Right hindlimb (tissue), 1 donor: Measurements from ENCODE around the gene ADAMTS6.
"Not testable (repeated sequence)": the region's sequence is repeated elsewhere in the genome, so short reads cannot be mapped to it uniquely, and the experiment has no call there.

Experiments used
- DNase-seq: peaks from one replicate; pipeline ENCODE4 v3.0.0-alpha.2; 2018

The ADAMTS6 gene

DNA sequence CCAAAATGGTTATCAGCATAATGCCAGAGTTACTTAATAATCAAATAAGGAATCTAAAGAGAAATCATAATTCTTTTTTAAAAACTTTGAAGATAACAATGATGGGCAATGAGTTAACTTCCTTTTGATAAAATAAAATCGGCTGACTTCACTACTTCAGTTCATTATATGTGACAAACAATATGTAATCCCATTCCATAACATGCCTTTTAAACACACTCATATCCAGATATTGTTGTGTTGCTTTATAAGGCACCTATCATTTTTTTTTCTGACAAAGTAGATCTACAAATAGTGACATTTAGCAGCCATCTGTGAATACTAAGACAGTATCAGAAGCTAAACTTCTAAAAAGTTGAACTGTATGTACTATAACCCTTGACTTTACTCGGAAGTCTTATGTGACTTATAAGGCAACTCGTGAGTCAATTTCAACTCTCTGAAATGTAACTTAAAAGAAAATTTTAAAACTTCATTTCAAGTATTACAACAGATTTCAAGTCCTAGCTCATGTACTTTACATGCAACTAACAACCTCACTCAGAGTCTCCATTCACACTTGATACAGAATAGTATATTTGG is 7.5 kb downstream of the ADAMTS6 start:
- no peak for DNase-seq

DNA sequence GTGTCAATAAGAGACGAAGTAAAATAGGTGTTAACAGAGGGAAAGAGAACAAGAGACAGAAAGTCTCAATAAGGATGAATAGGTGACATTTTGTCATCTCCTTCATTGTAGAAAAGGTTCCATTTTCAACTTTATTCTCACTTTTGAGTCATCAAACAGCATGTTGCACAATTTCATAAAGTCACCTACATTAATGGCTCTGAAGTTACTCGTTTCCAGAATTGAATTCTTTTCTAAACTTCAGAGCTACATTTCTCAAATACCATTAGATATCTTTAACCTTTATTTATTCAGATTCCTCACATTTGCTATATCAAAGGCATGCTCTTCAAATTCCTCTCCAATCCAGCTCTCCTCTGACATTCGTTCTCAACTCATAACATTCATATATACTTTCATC is 13.1 kb downstream of the ADAMTS6 start:
- DNase-seq: no peak

DNA sequence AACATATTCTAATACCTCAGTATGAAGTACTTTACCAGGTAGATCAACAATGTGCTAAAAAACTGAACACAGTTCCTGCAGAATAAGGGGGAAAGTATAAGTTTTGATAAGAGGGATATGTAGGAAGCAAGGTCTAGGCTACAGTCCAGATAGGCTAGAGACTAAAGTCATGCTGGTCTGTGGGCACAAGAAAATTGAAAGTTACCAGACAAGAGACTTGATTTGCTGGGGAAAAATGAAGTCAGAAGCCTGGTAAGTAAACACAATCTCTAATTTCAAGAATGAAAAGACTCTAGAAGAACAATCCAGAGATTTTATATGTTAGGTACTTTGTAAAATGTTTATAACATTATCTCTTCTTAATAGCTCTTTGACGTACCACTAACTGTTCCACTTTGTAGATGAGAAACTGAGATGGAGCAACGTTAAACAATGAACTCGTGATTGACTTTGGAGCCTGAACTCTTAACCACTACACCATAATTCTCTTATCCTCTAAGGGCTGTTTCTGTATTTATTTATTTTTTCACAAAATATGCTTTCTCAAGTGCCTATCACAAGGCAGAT is 19.5 kb downstream of the ADAMTS6 start:
- no peak for DNase-seq

DNA sequence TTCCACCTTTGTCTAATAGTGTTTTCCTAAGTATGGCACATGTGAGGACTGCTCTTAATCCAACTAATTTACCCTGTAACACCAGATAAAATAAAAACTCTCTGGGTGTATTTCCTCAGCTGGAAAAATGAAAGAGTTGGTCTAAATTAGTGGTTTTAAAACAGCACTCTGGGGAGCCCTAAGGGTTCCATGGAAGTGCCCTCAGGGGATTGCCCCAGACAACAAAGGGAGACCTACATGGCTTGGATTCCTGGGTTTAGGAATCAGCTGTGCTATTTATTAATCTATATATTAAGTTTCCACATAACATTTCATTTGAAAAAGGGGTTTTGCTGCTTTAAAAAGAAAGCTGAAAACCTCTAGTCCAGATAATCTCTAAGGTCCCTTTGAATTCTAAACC is 20.2 kb downstream of the ADAMTS6 start:
- no peak for DNase-seq

DNA sequence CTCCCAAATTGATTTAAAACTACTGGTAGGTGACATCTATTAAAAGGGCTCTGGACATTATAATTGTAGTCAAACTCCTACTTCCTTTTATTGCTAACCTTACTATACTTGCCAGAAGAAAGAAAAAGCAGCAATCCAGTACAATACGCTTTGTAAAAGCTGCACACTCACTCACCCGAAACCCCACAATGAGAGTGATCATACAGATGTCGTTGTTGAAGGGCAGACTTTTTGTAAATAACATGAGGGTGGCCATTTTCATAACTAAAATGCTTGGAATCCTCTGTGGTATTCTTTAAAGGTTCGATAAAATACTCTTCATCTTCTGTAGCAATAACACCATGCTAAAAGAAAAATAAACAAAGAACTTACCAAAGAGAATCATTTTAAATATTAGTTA is 21.7 kb downstream of the ADAMTS6 start:
- no peak for DNase-seq

DNA sequence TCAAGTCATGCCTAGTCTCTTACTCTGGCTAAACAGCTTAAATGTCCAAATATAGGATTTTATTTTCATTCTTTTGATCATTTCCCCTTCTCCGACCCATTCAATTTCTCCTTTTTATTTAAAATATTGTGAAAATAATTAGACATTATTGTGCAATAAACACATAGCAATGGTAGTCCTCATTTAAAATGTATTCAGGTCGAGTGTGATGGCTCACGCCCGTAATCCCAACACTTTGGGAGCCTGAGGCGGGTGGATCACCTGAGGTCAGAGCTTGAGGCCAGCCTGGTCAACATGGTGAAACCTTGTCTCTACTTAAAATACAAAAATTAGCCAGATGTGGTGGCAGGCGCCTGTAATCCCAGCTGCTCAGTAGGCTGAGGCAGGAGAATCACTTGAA is 26.7 kb downstream of the ADAMTS6 start:
- DNase-seq: no peak

DNA sequence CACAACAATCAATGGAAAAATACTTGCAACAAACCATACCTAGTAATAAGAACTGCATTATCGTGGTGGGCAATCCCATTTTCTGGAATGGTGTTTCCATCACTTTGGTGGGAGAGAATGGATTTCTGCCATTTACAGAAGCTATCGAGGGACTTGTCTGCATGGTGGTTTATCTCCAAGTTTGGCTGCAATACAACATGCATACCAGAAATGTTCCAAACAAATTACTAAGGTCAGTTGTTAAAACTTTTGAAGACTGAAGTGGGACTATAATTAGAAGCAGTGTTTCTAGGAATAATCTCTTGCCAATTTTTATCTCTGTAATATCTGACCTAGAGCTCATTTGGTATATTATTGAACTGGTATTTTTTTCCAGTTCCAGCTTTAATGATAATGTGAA is 30.3 kb downstream of the ADAMTS6 start:
- no peak for DNase-seq

DNA sequence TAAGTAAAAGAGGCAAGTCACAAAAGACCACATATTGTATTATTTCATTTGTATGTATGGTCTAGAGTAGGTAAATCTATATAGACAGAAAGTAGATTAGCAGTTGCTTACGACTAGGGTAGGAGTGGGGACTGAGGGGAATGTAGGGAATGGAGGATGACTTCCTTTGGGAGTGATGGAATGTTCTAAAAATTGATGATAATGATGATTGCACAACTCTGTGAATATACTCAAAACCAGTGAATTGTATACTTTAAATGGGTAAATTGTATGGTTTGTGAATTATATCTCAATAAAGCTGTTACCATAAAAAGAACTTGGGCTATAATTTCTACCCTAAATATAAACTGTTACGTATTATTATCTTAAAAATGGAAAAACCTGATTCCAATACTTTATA is 35.0 kb downstream of the ADAMTS6 start:
- no peak for DNase-seq

DNA sequence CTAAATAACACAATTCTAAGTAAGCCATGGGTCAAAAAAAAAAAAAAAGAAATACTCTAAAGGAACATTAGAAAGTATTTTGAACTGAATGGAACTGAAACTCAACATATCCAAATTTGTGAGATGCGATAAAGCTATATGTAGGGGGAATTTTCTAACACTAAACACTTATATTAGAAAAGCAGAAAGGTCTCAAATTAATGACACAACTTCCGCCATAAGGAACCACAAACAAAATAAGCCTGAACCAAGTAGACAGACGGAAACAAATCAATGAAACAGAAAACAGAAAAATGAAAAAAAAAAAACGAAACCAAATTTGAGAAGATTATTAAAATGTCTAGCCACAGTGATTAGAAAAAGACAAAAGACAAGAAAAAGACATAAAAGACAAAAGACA is 39.9 kb downstream of the ADAMTS6 start:
- DNase-seq: no peak

DNA sequence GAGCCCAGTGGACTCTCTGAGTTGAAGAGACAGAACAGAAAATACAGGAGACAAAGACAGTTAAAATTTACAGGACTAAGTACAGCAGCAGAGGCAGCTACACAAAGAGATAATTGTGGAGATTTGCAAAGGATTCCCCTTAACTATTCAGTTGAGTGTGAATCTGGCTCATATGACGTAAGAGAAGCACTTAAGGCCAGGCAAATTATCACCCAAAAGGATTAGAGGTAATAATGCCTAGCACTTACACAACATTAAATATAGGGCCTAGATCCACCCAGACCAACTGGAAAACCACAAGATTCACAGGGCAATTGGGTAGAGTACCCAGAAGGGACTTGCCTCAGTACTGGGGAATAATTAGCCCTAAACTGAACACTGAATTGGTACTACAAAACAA is 41.3 kb downstream of the ADAMTS6 start:
- no peak for DNase-seq

DNA sequence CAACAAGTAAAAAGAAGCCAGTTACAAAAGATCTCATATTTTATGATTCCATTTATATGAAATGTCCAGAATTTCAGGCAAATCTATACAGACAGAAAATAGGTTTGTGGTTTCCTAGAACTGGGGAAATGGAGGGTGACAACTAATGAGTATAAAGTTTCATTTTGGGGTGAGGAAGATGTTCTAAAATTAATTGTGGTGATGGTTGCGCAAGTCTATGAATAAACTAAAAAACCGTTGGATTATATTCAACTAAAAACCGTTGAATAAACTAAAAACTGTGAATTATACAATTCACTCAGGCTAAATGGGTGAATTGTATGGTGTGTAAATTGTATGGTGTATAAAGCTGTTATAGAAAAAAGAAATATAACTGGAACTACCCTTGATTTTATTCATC is 47.6 kb downstream of the ADAMTS6 start:
- no peak for DNase-seq

DNA sequence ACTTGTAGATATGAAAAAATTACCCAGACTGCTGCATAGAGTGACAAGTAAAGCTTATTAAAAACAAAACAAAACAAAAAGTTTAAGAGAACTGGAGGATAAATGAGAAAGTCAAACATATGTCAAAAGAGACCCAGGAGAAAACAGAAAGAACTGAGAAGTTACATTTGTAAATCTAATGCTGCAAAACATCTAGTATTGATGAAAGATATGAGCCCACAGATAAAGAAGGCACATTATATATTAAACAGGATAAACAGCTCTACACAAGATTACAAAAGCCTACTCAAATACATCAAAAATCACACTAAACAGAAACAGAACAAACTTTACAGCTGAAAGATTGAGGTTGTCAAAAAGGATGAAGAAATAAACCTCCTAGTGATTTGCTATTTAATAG is 55.1 kb downstream of the ADAMTS6 start:
- DNase-seq: no peak

DNA sequence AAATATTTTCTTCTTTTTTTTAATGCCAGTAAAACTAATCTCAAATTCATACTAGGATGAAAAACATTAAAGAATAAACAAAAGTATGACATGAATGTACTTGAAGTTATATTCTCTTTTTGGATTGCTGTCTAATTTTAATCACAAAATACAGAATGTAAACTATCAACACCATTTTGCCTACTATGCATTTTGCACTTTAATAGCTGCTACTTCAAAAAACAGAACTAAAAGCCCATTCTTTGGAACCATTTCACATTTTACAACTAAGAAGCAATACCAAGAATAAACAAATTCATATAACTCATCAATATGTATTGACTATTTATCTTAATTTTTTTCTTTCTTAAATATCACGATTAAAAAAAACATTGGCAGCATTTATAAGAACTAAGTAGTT is 58.1 kb downstream of the ADAMTS6 start:
- no peak for DNase-seq

DNA sequence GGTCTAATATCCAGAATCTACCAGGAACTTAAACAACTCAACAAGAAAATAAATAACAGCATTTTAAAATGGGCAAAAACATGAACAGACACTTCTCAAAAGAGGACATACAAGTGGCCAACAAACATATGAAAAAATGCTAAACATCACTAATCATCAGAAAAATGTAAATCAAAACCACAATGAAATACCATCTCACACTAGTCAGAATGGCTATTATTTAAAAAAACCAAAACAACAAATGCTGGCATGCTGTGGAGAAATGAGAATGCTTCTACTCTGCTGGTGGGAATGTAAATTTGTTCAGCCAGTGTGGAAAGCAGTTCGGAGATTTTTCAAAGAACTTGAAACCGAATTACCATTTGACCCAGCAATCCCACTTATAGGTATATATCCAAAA is 63.1 kb downstream of the ADAMTS6 start:
- no peak for DNase-seq

DNA sequence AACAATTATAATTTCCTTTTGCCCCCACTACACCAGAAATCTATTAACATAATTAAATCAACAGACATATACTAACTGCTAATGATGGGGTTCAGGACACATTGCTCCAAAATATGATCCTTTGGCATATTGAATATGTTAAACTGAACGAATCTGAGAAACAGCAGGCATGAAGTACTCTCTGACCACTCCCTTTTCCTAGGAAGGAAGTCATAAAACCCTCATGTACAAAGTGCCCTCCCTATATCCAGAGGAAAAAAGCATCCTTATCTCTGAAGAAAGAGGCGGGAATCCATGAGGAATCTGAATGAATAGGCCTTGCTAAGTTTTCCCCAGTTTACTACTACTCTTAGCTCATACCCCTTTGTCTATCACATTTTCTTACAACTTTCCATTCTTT is 67.9 kb downstream of the ADAMTS6 start:
- no peak for DNase-seq

DNA sequence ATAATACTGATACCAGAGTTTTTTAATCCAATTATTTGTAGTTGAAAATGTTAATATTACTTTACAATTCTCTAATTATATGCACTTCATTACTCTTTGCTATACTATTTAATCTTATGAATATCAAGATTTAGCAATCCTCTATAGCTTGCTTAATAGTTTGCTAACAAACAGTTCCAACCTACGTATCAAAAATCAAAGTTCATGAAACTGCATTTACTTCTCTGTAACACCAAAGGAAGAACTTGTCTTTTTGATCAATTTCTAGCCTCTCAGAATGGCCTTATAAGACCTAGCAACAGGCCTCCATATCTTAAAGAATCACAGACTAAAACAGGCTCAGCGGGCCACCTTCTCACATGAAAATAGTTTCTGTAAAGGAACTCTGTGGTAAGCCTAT is 68.9 kb downstream of the ADAMTS6 start:
- no peak for DNase-seq

DNA sequence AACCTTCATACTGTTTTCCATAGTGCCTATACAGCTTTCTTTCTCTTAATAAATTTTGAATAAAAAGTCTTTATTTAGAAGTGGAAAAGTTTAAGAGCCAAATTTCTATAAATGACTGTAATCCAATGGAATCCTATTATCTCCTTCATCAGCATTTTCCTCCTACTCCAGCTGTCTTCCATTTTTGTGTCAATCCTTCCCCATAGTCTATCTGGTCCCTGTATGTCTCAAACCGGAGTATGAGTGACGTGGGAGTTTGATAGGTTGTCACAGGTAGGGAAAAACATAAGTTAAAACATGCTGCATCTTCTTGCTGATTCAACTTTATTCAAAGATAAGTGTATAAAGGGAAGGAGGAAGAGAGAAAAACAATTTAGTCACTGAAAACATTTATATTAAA is 70.4 kb downstream of the ADAMTS6 start:
- no peak for DNase-seq

DNA sequence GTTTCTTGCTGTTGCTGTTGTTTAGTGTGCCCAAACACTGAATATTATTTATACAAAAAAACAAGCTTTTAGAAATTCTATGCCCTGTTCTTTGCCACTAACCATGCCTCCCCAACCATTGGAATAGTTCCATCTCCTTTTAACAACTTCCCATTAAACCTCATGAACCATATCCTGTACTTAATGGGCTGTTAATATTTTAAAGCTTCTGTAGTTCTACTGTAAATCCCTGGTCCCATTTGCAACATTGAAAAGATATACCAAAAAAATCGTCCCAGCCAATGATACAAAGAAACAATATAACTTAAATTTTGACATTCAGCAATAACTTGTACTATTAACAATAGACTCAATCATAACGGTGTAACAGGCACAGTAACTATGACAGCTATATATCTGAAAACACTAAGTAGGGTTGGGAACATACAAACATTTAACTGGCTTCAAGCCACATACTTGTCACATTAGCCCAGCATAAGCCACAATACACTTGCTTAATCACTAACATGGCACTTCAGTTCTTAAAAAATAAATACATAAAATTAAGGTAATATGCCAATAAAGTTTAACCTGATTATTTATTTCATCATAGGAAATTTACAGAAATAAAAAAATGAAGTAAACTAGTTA is 86.1 kb downstream of the ADAMTS6 start:
- DNase-seq: no peak

DNA sequence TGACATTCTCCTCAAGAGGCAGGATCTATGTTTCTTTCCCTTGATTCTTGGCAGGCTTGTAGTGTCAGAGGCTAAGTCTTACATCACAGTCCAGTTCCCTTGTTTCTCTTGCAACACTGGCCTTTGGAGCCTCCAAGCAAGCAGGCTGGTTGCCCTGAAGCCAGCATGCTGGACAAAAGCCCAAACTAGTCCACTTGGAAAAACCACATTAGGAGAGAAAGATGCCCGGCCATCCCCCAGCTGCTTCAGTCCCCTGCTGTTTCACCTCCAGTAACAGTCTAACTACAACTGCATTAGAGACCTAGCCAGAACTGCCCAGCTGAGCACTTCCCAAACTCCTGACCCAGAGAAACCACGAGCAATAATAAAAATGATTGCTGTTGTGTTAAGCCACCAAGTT is 87.6 kb downstream of the ADAMTS6 start:
- DNase-seq: no peak

DNA sequence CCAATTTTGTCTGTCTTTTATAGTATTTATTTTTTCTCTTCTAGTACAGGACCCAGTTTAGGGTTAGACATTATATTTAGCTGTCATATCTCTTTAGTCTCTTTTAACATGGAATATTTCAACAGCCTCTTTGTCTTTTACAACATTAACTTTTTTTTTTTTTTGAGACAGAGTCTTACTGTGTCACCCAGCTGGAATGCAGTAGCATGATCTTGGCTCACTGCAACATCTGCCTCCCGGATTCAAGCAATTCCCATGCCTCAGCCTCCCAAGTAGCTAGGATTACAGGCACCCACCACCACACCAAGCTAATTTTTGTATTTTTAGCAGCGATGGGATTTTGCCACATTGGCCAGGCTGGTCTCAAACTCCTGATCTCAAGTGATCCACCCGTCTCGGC is 90.1 kb downstream of the ADAMTS6 start:
- DNase-seq: no peak

DNA sequence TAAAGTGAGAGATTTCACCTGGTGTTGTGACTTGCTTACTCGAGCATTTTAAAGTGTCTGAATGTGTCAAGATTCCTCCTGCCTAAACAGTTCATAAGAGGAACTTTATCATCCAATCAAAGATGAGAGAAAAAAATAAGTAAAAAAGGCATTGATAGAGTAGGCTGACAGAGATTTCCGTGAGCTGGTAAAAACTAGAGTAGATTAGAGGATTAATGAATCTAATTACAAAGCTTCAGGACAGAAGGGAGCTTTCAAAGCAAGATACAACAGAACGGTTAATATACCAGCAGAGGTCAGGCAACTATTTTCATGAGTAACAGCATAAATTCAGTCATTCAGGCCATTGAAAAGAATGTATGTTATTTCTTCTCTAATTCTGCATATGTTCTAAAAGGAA is 91.5 kb downstream of the ADAMTS6 start:
- DNase-seq: no peak

DNA sequence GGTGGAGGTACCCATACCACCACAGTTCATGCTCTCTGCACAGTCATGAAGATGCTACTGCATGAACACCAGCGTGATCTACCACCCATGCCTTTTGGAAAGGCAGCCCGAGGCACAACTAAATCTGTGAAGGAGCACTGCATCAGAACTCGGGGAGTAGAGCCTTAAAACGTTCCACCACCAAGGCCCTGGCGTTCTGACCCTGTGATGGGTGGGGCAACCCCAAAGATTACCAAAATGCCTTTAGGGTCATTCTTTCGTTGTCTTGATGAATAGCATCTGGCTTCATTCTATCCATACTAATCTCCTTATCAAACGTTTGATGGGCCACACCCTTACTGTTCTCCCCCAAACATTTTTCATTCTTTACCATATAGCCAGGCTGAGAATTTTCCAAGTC is 97.9 kb downstream of the ADAMTS6 start:
- DNase-seq: no peak

DNA sequence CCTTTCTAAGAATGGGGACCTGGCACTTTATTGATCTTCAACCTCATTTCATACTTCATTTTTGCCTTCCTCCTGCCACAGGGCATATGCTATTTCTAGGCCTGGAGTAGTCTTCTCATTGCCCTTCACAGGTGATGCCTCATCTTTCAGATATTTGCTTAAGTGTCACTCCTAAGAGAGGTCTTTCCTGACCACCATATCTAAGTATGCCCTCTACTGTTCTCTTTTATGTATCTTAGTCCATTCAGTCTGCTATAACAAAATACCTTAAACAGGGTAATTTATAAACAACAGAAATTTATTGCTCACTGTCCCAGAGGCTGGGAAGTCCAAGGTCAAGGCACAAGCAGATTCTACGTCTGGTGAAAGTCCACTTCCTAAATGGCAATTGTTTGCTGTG is 99.1 kb downstream of the ADAMTS6 start:
- no peak for DNase-seq

DNA sequence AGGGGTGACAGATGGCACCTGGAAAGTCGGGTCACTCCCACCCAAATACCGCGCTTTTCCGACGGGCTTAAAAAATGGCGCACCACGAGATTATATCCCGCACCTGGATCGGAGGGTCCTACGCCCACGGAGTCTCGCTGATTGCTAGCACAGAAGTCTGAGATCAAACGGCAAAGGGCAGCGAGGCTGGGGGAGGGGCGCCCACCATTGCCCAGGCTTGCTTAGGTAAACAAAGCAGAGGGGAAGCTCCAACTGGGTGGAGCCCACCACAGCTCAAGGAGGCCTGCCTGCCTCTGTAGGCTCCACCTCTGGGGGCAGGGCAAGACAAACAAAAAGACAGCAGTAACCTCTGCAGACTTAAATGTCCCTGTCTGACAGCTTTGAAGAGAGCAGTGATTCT is 111.2 kb downstream of the ADAMTS6 start:
- not testable (repeated sequence) for DNase-seq

DNA sequence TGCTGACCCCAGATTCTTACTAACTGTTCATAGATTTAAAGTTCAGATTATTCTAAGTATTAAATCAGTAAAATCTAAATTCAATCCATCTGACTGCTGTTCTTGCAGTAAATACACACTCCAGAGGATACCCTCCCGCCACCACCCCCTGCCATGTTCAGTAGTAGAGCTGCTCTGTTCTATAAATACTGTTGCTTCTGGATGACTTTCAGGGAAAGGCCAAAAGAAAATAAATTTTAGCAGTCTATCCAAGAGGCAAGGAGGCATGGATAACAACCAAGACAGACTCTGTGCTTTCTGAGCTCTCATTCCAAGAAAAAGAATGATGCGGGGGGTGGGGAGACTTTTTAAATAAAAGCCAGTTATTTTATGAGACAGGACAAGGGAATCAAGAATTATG is 115.1 kb downstream of the ADAMTS6 start:
- DNase-seq: no peak
